Endothelial cell (in vitro differentiated cells): ENCODE results near the gene MRPS10. TPM values are rescaled to one million over a fixed set of nuclear protein-coding genes. Genes with fewer than 3 reads are reported as not detected.
"Not testable (repeated sequence)": the region's sequence is repeated elsewhere in the genome, so short reads cannot be mapped to it uniquely, and the experiment has no call there.

Experiments used
- DNase-seq: peaks from one replicate; pipeline ENCODE4 v3.0.0; 2021; ENCODE audit warnings: low spot score
- H3K27ac Mint-ChIP-seq: one replicate; pipeline ENCODE4 v1.8.0; 2021; ENCODE audit warnings: mixed read lengths, inconsistent platforms; ENCODE audit not compliant: unreplicated experiment
- H3K27me3 Mint-ChIP-seq: one replicate; pipeline ENCODE4 v1.8.0; 2021; ENCODE audit warnings: mild to moderate bottlenecking, moderate library complexity, mixed read lengths, inconsistent platforms; ENCODE audit not compliant: unreplicated experiment
- H3K36me3 Mint-ChIP-seq: one replicate; pipeline ENCODE4 v1.8.0; 2021; ENCODE audit warnings: mild to moderate bottlenecking, low read depth, mixed read lengths, inconsistent platforms; ENCODE audit not compliant: unreplicated experiment
- H3K4me1 Mint-ChIP-seq: one replicate; pipeline ENCODE4 v1.8.0; 2021; ENCODE audit warnings: mild to moderate bottlenecking, mixed read lengths, inconsistent platforms; ENCODE audit not compliant: unreplicated experiment
- H3K4me3 Mint-ChIP-seq: one replicate; pipeline ENCODE4 v1.8.0; 2021; ENCODE audit warnings: mild to moderate bottlenecking, mixed read lengths, inconsistent platforms; ENCODE audit not compliant: unreplicated experiment
- H3K9me3 Mint-ChIP-seq: one replicate; pipeline ENCODE4 v1.8.0; 2021; ENCODE audit warnings: mixed read lengths, inconsistent platforms; ENCODE audit not compliant: unreplicated experiment
- total RNA-seq: library from RNA; stranded (reverse); fragmentation: NEBNext Ultra II Directional; extraction: Animal tissue kit (Norgen Biotek cat#: 25700); gene quantifications from one replicate; pipeline ENCODE4 v1.2.1, GENCODE V29; 2021; ENCODE audit not compliant: unreplicated experiment
- TF ChIP-seq, protein P1 (sequence below): fragments of 200-600 bp; sonication (generic); IDR thresholded peaks from one replicate; pipeline ENCODE4 v1.5.0; 2021; ENCODE audit warnings: antibody characterized with exemption; ENCODE audit not compliant: unreplicated experiment

MRPS10 gene
- total RNA-seq, 1 donor from 2014 or later, result 21.9 TPM

DNA sequence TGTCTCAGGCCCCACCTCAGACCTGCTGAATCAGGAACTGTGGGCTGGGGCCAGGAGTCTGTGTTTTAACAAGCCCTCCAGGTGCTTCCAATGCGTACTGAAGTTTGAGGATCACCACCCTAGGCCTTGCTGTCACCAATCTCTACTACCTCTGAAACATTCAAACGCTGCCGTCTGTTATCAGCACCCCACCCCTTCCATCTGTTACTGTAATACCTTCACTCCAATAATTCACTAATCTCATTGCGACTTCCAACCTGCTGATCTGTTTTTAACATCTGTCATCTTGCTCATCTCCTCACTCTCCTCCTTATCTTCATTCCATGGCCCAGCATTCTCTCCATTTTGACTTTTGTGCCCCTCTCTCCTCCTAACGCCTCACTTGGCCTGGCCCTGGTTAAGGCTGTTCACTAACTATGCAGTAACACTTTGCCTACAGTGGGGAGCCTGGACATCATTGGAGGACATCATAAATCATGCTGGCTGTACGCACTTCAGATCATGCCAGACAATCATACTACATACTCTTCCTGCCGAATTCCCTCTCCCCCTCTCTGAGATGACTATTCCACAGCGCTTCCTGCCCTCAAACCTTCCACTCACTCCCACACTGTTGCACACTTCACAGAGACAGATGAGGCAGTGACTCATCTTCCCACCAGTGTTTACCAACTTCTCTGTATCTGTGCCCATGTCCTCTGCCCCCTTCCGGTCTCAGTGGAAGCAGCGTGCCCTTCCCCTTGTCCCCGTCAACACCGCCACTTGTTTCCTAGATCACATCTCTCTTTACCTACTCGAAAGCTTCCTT is 19.9 kb downstream of the MRPS10 start:
- DNase-seq, result no peak
- no peaks in the 10 kb centered on the region for H3K4me1 Mint-ChIP-seq
- no peaks in the 10 kb centered on the region for H3K9me3 Mint-ChIP-seq
- H3K27ac Mint-ChIP-seq, result no peak overlapping the region
- TF ChIP-seq, protein P1, sequence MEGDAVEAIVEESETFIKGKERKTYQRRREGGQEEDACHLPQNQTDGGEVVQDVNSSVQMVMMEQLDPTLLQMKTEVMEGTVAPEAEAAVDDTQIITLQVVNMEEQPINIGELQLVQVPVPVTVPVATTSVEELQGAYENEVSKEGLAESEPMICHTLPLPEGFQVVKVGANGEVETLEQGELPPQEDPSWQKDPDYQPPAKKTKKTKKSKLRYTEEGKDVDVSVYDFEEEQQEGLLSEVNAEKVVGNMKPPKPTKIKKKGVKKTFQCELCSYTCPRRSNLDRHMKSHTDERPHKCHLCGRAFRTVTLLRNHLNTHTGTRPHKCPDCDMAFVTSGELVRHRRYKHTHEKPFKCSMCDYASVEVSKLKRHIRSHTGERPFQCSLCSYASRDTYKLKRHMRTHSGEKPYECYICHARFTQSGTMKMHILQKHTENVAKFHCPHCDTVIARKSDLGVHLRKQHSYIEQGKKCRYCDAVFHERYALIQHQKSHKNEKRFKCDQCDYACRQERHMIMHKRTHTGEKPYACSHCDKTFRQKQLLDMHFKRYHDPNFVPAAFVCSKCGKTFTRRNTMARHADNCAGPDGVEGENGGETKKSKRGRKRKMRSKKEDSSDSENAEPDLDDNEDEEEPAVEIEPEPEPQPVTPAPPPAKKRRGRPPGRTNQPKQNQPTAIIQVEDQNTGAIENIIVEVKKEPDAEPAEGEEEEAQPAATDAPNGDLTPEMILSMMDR, result no peak
- H3K27me3 Mint-ChIP-seq, result peaks cover 2% of the 10 kb centered on the region
- H3K4me3 Mint-ChIP-seq, result no peak overlapping the region
- no peaks in the 10 kb centered on the region for H3K36me3 Mint-ChIP-seq

DNA sequence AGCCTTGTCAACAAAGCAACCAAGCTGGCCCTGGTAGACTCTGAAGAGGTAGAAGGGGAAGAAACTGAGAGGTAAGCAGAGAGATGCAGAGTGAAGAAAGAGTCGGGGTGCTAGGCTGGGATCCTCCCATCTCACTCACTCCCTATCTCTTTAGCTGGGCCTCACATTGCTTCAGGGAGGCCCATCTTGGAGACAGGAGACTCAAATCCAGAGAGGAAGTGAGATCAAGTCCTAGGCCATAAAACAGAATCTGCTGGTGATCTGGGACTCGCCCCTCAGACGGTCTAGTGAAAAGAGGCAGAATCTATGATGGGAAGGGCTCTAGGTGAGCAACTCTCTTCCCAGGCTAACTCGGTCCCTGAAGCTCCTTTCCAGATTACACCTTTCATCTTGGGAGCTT is 22.2 kb downstream of the MRPS10 start:
- Mint-ChIP-seq H3K27ac (no peak overlapping the region), H3K4me3 (no peak overlapping the region), H3K9me3 (no peaks in the 10 kb centered on the region), H3K4me1 (no peaks in the 10 kb centered on the region), H3K36me3 (no peaks in the 10 kb centered on the region), H3K27me3 (peaks cover 2% of the 10 kb centered on the region)
- no peak for DNase-seq
- TF ChIP-seq, protein P1, result no peak

DNA sequence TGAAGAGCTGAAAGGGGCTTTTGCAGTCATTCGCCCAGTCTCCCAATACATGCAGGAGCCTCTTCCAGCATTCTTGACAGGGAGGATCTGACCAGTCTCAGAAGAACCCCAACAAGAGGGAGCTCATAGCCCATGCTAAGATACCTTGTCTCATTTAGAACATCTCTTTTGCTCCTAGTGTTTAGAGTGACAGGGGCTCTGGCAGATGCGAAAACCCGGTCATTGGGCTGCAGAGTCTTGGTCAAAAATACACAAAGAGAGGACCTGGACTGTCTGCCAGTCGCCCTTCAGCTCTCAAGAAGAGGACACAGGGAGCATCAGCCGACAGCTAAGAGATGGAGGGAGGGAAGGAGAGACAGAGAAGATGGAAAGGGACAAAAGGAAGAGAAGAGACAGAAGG is 23.6 kb downstream of the MRPS10 start:
- no peak for DNase-seq
- Mint-ChIP-seq H3K36me3 (no peaks in the 10 kb centered on the region), H3K9me3 (no peaks in the 10 kb centered on the region), H3K4me3 (no peak overlapping the region), H3K4me1 (no peaks in the 10 kb centered on the region), H3K27ac (no peak overlapping the region), H3K27me3 (peaks cover 2% of the 10 kb centered on the region)
- TF ChIP-seq, protein P1, result no peak

DNA sequence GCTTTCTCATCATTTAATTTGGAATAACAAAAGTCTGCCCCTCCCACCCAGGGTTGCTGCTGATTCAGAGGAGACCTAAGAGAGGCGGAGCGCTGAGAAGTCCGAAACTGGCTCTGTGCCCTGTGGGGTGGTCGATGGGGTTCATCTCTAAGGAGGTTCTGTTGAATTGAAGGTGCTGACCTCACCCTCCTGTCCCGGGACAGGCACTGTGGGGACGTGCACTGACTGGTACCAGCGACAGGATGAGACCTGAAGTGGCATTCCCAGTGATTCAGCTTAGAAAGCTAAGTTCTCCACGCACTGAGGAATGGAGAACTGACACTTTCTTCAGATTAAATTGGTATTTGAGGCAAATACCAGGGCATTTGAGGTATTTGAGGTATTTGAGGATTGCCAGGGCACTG is 24.2 kb downstream of the MRPS10 start:
- DNase-seq, result no peak
- Mint-ChIP-seq H3K4me1 (no peaks in the 10 kb centered on the region), H3K36me3 (no peaks in the 10 kb centered on the region), H3K4me3 (no peak overlapping the region), H3K27ac (no peak overlapping the region), H3K27me3 (peaks cover 3% of the 10 kb centered on the region), H3K9me3 (no peaks in the 10 kb centered on the region)
- TF ChIP-seq, protein P1, result no peak

DNA sequence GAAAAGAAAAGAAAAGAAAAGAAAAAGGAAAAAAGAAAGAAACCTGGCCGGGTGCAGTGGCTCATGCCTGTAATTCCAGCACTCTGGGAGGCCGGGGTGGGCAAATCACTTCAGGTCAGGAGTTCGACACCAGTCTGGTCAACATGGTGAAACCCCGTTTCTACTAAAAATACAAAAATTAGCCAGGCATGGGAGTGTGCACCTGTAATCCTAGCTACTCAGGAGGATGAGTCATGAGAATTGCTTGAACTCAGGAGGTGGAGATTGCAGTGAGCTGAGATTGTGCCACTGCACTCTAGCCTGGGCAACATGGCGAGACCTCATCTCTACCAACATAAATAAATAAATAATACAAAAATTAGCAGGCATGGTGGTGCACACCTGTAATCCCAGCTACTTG is 25.3 kb downstream of the MRPS10 start:
- not testable (repeated sequence) for H3K9me3 Mint-ChIP-seq, H3K36me3 Mint-ChIP-seq, DNase-seq, H3K4me1 Mint-ChIP-seq, H3K4me3 Mint-ChIP-seq, H3K27ac Mint-ChIP-seq, H3K27me3 Mint-ChIP-seq
